ENCODE data around the gene PLXDC2.

GRCh38 chr10:20237091-20237570, 420.9 kb downstream of the PLXDC2 start:
- TF ChIP-seq, protein P1, sequence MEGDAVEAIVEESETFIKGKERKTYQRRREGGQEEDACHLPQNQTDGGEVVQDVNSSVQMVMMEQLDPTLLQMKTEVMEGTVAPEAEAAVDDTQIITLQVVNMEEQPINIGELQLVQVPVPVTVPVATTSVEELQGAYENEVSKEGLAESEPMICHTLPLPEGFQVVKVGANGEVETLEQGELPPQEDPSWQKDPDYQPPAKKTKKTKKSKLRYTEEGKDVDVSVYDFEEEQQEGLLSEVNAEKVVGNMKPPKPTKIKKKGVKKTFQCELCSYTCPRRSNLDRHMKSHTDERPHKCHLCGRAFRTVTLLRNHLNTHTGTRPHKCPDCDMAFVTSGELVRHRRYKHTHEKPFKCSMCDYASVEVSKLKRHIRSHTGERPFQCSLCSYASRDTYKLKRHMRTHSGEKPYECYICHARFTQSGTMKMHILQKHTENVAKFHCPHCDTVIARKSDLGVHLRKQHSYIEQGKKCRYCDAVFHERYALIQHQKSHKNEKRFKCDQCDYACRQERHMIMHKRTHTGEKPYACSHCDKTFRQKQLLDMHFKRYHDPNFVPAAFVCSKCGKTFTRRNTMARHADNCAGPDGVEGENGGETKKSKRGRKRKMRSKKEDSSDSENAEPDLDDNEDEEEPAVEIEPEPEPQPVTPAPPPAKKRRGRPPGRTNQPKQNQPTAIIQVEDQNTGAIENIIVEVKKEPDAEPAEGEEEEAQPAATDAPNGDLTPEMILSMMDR (IDR thresholded peaks at IDR 0.05), result no peak
- TF ChIP-seq POLR2A (IDR thresholded peaks at IDR 0.05) (no peak), EP300 (IDR thresholded peaks at IDR 0.05) (no peak)
